ENCODE data around the gene CENPT. TPM values are rescaled to one million over a fixed set of nuclear protein-coding genes. Genes with fewer than 3 reads are reported as not detected.

Gene CENPT
- 20.6 TPM for total RNA-seq
- long read RNA-seq, transcript CENPT-218 (12 exons, 2,133 nt): major isoform, 9 of 83 reads
- long read RNA-seq, partial matches to known transcripts: 45 of 83 reads
- long read RNA-seq, other reads (novel, unspliced or antisense): 25 of 83 reads

GRCh38 chr16:67847064-67847861, at the start of gene CENPT:
Gene CENPT, minus strand, starts transcription at chr16:67847693. Its CDS starts 13,834 bp downstream, at chr16:67833859.
- peak; percentile 67 for ATAC-seq (ENCODE audit: poor library complexity)
- DNase-seq: peak; percentile 79
- intact Hi-C loops (cut with DNase I): no loop called here

- ATAC-seq (ENCODE audit: poor library complexity): no peak
- intact Hi-C loops (cut with DNase I): no loop called here
- DNase-seq: no peak
Observed at GRCh38 chr16:67897231-67897630, 49.7 kb upstream of the CENPT start.

- ATAC-seq (ENCODE audit: poor library complexity) (no peak), DNase-seq (no peak)
- intact Hi-C loops (cut with DNase I): no loop called here
Observed at GRCh38 chr16:67893743-67894399, 46.4 kb upstream of the CENPT start.

GRCh38 chr16:67892899-67893742, 45.6 kb upstream of the CENPT start, which contains the start of gene PSKH1:
Gene PSKH1, plus strand, starts transcription at chr16:67893254. Its CDS starts 15,496 bp downstream, at chr16:67908750.
- DNase-seq (peak; percentile 99), ATAC-seq (ENCODE audit: poor library complexity) (peak; percentile 98)
- intact Hi-C loops (cut with DNase I): no loop called here

GRCh38 chr16:67892375-67892774, 44.9 kb upstream of the CENPT start:
- DNase-seq (no peak), ATAC-seq (ENCODE audit: poor library complexity) (no peak)
- intact Hi-C loops (cut with DNase I): no loop called here

- ATAC-seq (ENCODE audit: poor library complexity) (no peak), DNase-seq (no peak)
- intact Hi-C loops (cut with DNase I): loop anchor here (5.0 kb wide), 1 partner anchor 39 kb away; no protein-coding TSS in a partner anchor
Observed at GRCh38 chr16:67888331-67888730, 40.8 kb upstream of the CENPT start.

GRCh38 chr16:67886387-67886786, 38.9 kb upstream of the CENPT start:
- ATAC-seq (ENCODE audit: poor library complexity) (no peak), DNase-seq (no peak)
- intact Hi-C loops (cut with DNase I): loop anchor here (5.0 kb wide), 1 partner anchor 41 kb away; no protein-coding TSS in a partner anchor

GRCh38 chr16:67885976-67886375, 38.5 kb upstream of the CENPT start:
- no peak for ATAC-seq (ENCODE audit: poor library complexity)
- DNase-seq: no peak

GRCh38 chr16:67885545-67885944, 38.1 kb upstream of the CENPT start:
- ATAC-seq (ENCODE audit: poor library complexity): no peak
- intact Hi-C loops (cut with DNase I): loop anchor here (5.0 kb wide), 1 partner anchor 42 kb away; no protein-coding TSS in a partner anchor
- no peak for DNase-seq

More at GRCh38 chr16:67885976-67886375, 38.5 kb upstream of the CENPT start:
- intact Hi-C loops (cut with DNase I): loop anchor here (5.0 kb wide), 1 partner anchor 41 kb away; no protein-coding TSS in a partner anchor

- intact Hi-C loops (cut with DNase I): loop anchor here (5.0 kb wide), 1 partner anchor 43 kb away; no protein-coding TSS in a partner anchor
- DNase-seq: peak; percentile 93
- ATAC-seq (ENCODE audit: poor library complexity): peak; percentile 82
Observed at GRCh38 chr16:67884684-67885083, 37.2 kb upstream of the CENPT start, which contains the start of gene NRN1L. Gene NRN1L, plus strand, starts transcription at chr16:67884885. Its CDS starts 19 bp downstream, at chr16:67884904.

GRCh38 chr16:67883872-67884261, 36.4 kb upstream of the CENPT start:
- peak; percentile 42 for ATAC-seq (ENCODE audit: poor library complexity)

GRCh38 chr16:67883146-67883871, 35.8 kb upstream of the CENPT start:
- ATAC-seq (ENCODE audit: poor library complexity) (no peak), DNase-seq (no peak)
- intact Hi-C loops (cut with DNase I): no loop called here

More at GRCh38 chr16:67883872-67884261, 36.4 kb upstream of the CENPT start:
- intact Hi-C loops (cut with DNase I): no loop called here
- peak; percentile 75 for DNase-seq

- DNase-seq (peak; percentile 76), ATAC-seq (ENCODE audit: poor library complexity) (peak; percentile 73)
- intact Hi-C loops (cut with DNase I): no loop called here
Observed at GRCh38 chr16:67882374-67883145, 35.1 kb upstream of the CENPT start.

GRCh38 chr16:67881621-67882161, 34.2 kb upstream of the CENPT start:
- ATAC-seq (ENCODE audit: poor library complexity) (peak; percentile 65), DNase-seq (peak; percentile 77)
- intact Hi-C loops (cut with DNase I): no loop called here

GRCh38 chr16:67880584-67880983, 33.1 kb upstream of the CENPT start:
- DNase-seq: no peak
- no peak for ATAC-seq (ENCODE audit: poor library complexity)
- intact Hi-C loops (cut with DNase I): no loop called here

- DNase-seq (no peak), ATAC-seq (ENCODE audit: poor library complexity) (no peak)
- intact Hi-C loops (cut with DNase I): no loop called here
Observed at GRCh38 chr16:67879936-67880335, 32.4 kb upstream of the CENPT start.

- no peak for ATAC-seq (ENCODE audit: poor library complexity)
- DNase-seq: no peak
- intact Hi-C loops (cut with DNase I): no loop called here
Observed at GRCh38 chr16:67879462-67879861, 32.0 kb upstream of the CENPT start.

Measured in Right ventricle myocardium superior (tissue), 1 donor.